Measurements from ENCODE around the gene IL2RA. TPM values are rescaled to one million over a fixed set of nuclear protein-coding genes. Genes with fewer than 3 reads are reported as not detected.

The IL2RA gene
- total RNA-seq, 1 experiment from 2014 or later, result not detected

GRCh38 chr10:6059506-6059905 is 2.7 kb downstream of the IL2RA start:
- DNase-seq (ENCODE audit: low read depth), result no peak

GRCh38 chr10:6058682-6059475 is 3.3 kb downstream of the IL2RA start:
- no peak for DNase-seq (ENCODE audit: low read depth)

GRCh38 chr10:6056411-6057135 is 5.6 kb downstream of the IL2RA start:
- no peak for DNase-seq (ENCODE audit: low read depth)

- DNase-seq (ENCODE audit: low read depth), result no peak
Observed at GRCh38 chr10:6055929-6056328, 6.2 kb downstream of the IL2RA start.

- DNase-seq (ENCODE audit: low read depth), result no peak
Observed at GRCh38 chr10:6054884-6055283, 7.3 kb downstream of the IL2RA start.

- no peak for DNase-seq (ENCODE audit: low read depth)
Observed at GRCh38 chr10:6053816-6054631, 8.1 kb downstream of the IL2RA start.

GRCh38 chr10:6053303-6053702 is 8.9 kb downstream of the IL2RA start:
- no peak for DNase-seq (ENCODE audit: low read depth)

GRCh38 chr10:6052247-6053221 is 9.6 kb downstream of the IL2RA start:
- DNase-seq (ENCODE audit: low read depth), result no peak

- peak; percentile 32 for DNase-seq (ENCODE audit: low read depth)
Observed at GRCh38 chr10:6050801-6051445, 11.2 kb downstream of the IL2RA start.

- DNase-seq (ENCODE audit: low read depth), result no peak
Observed at GRCh38 chr10:6049031-6049400, 13.2 kb downstream of the IL2RA start.

GRCh38 chr10:6048281-6049030 is 13.7 kb downstream of the IL2RA start:
- DNase-seq (ENCODE audit: low read depth), result no peak

GRCh38 chr10:6047847-6048246 is 14.3 kb downstream of the IL2RA start:
- no peak for DNase-seq (ENCODE audit: low read depth)

- DNase-seq (ENCODE audit: low read depth), result no peak
Observed at GRCh38 chr10:6046773-6047611, 15.2 kb downstream of the IL2RA start.

- DNase-seq (ENCODE audit: low read depth), result no peak
Observed at GRCh38 chr10:6045878-6046772, 16.0 kb downstream of the IL2RA start.

- DNase-seq (ENCODE audit: low read depth), result no peak
Observed at GRCh38 chr10:6045314-6045848, 16.8 kb downstream of the IL2RA start.

- DNase-seq (ENCODE audit: low read depth), result no peak
Observed at GRCh38 chr10:6044751-6045313, 17.3 kb downstream of the IL2RA start.

- DNase-seq (ENCODE audit: low read depth), result no peak
Observed at GRCh38 chr10:6044060-6044459, 18.1 kb downstream of the IL2RA start.

All from LHCN-M2 (cell line).